Fibroblast of the conjunctiva (primary cell): Measurements from ENCODE around the gene CFAP53.

Experiments
- DNase-seq: peaks from one replicate; pipeline ENCODE4 v3.0.0-alpha.2; 2010; ENCODE audit warnings: low read depth

CFAP53 gene

DNA sequence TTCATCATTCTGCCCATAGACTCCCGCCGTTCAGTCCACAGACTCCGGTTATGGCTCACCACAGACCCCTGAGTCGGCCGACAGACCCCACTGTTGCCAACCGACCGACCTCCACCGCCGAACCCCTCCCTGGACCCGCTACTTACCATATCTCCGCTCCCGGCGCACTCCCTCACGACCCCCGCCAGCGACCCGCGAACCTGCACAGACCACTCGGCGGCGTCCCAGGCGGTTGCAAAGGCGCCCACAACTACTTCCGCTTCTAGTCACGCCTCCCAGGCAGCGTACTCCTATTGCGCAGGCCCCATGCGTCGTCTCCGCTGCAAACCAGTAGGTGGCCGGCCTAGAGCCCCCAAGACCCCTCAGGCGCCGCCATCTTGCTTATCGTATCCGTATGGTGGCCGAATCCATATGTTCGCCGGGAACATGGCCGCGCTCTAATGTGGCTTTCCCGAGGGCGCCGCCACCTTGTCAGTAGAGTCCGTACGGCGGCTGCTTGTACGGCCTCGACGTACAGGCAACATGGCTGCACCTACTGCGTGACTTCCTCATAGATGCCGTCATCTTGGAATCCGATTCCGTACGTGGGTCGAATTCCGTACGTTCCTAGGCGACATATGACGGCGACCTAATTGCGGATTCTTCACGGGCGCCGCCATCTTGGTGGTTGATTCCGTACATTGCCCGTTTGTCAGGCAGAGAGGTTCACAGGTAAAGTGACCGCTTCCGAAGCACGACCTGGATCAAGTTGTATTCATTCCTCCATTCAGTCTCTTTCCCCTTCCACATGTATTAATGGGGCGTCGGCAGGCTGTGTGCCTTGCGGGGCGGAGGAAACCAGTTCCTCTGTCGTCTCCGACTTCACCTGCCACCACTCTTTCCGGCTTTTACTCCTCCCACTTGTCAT is 21.4 kb upstream of the CFAP53 start, which contains the start of gene CXXC1:
Gene CXXC1 (minus strand): TSS at position 252 of the 907 bp plus-strand sequence. CDS start 103 bp downstream, at position 149.
- DNase-seq = peak; percentile 99

GRCh38 chr18:50287028-50287440 is 20.7 kb upstream of the CFAP53 start:
- DNase-seq = no peak

GRCh38 chr18:50286391-50287027 is 20.2 kb upstream of the CFAP53 start:
- DNase-seq = no peak

DNA sequence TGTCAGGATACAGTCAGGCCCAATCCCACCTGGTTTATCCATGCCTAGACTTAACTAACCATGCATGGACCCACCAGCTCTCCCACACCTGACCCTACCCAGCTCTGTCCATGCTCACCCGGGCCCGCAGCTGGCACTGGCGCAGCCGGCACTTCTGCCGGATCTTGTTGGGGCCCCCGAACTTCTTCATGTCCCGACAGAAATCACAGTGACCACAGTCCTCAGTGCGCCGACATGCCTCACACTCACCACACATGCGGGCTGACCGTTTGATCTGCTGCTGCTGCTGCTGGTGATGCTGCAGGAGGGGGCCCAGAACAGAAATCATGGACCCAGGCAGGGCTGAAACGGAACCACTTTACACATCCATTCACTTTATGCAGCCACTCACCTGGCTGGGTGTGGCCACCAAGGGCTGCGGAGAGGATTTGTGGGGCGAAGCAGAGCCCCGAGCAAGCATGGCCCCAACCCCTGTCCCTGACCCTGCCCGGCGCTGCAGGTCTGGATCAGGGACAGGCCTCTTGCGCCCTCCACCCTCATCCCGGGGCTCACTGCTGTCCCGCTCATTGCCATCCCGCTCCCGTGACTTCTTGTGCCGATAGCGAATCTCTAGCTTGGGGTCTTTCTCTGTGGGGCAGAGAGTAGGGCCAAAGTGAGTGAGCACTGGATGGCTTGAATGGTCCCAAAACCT is 19.5 kb upstream of the CFAP53 start:
- DNase-seq = no peak

DNA sequence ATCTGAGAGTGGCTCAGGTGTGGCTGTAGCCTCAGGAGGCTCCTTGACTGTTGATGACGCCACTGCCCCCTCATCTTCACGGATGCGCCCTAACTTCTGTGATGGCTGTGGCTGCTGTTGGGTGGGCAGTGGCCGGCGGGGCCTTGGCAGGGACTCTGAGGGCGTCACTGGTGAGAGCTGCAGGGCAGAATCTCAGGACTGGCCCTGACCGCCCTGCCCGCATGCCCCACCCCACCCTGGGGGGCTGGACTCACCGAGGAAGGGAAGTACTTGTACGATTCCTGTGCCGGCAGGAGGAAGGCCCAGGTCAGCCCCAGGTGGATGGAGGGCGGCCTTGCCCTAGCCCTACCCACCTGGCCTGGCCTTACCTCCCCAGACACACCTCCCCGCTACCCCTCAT is 18.8 kb upstream of the CFAP53 start:
- no peak for DNase-seq

GRCh38 chr18:50284255-50284885 is 18.1 kb upstream of the CFAP53 start:
- DNase-seq = no peak

GRCh38 chr18:50283469-50284209 is 17.3 kb upstream of the CFAP53 start:
- no peak for DNase-seq

DNA sequence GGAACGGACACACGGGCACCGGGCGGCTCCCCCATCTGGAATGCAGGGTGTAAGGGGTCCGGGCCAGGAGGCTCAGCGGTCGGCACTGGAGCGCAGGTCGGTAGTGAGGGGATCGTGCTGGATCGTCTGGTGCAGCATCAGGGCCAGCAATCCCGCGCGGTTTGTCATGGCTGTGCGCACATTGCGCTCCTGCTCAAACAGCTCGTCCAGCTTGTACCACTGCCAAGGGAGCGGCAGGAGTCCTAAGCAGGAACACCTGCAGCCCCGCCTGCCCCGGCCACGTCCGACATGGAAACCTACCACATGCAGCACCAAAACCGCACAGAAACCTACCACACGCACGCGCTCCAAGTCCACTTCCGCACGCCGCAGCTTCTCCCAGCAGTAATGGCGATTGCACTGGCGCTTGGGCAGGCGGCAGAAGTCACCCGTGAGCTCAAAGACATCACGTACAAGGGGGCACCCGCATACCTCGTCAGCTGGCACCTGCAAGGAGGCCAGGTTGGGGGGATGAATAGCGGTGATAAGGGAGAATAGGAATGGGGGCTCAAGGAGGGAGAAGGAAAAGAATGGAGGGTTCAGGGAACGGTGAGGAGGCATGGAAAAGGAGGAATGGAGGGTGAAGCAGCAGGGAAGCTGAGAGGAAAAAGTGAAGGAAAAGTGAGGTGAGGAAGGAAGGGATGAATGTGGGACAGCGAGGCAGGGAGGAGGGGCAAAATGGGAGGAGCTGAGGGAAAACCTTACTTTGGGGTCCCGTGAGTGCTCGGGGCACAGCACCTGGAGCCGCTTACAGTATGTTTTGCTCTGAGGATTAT is 16.4 kb upstream of the CFAP53 start:
- DNase-seq = no peak

- no peak for DNase-seq
Measured at GRCh38 chr18:50281972-50282520, 15.8 kb upstream of the CFAP53 start.

GRCh38 chr18:50281295-50281971 is 15.1 kb upstream of the CFAP53 start, which contains the start of gene MBD1:
Gene MBD1, minus strand, starts transcription at chr18:50281523. Its CDS starts 1,531 bp downstream, at chr18:50279992.
- DNase-seq = peak; percentile 99

GRCh38 chr18:50280707-50281294 is 14.5 kb upstream of the CFAP53 start:
- no peak for DNase-seq

DNA sequence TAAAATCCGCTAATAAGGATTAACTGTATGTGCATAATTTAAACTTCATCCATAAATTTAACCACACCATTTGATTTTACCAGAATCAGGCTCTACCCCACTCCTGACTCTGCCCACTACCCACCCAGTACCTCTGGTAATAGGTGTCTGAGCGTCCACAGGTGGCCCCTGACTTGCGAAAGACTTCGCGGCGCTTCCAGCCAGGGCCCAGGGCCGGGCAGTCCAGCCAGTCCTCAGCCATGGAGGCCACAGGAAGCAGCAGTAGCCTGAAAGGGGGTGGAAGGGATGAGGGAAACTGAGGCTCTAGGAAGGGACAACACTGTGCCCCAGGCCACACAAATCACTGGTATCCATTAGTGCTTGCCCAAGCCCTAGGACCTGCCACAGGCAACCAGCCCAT is 13.5 kb upstream of the CFAP53 start:
- DNase-seq = no peak

GRCh38 chr18:50277942-50278341 is 11.6 kb upstream of the CFAP53 start:
- DNase-seq = peak; percentile 36

DNA sequence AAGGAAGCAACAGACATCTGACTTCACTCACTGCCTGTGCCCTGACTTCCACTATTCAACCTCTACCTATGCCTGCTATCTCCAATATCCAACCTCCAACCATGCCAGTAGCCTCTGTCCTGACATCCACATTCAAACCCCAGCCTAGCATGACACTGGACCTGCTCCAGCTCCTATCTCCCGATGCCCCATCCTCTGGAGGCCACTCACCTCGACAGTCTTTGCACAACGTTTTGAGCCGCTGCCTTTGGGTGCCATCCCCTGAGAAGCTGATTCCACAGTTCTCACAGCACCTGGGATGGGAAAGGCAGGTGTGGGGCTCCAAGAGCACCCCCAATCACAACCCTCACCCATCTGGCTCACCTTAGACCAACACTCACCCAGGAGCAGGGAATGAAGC is 10.2 kb upstream of the CFAP53 start:
- DNase-seq = no peak

- DNase-seq = no peak
Measured at GRCh38 chr18:50275503-50276036, 9.3 kb upstream of the CFAP53 start.

- no peak for DNase-seq
Measured at GRCh38 chr18:50274941-50275340, 8.6 kb upstream of the CFAP53 start.

DNA sequence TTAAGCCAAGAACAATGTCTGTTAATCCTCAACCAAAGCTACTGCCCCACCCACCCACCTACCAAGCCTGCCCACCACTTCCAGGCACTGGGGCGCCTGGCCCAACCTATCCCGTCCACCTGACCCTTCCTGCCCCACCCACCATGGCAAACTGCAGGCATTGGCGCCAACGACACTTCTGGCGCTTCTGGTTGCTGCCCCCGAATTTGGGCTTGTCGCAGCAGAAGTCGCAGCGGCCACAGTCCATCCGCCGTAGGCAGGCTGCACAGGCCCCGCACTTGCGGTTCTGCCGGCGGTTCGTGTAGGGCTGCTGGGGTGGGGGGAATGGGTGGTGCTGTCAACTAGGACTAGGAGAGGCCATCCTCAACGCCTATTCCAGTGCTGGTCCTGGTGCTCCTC is 7.7 kb upstream of the CFAP53 start:
- DNase-seq = no peak

DNA sequence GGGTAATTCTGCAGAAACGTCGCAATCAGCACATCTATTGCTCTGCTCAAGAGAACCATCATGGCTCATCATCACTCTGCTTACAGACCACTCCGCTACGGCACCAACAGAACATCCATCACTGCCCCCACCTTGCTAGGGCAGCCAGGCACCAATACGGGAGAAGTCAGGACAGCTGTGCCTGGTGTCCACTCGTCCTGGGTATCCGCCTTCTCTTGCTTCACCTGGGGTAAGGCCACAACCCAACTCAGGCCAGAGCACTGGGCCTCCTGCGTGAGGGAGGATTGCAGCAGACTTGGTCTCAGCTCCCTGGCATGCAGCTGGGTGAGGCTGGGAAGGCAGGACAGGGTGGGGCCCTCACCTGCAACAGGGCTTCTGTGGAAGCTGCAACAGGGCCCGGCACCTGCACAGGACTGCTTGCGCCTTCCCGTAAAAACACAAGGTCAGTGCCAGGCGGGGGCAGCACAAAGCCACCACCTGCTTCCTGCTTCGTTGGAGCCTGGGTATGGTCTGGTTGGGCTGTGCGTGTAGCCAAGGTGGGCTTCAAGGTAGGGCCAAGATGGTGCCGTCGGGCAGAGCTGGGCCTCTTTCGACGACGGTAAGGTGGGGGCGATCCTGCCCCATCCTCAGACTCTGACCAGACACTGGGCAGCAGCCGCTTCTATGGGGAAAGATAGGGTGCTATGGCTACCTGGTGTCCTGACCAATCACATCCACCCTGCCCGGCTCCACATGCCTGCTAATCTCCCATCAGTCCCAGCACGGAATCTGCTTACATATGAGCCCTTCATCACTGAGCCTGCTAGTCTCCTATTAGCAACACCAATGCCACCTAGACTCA is 7.1 kb upstream of the CFAP53 start:
- DNase-seq = no peak
